WTC11 (cell line): ENCODE results near the gene CISTR. TPM values are rescaled to one million over a fixed set of nuclear protein-coding genes. Genes with fewer than 3 reads are reported as not detected.
A peak's percentile ranks its signal among the peaks of the same experiment; 100 is the strongest.

Source experiments
- ATAC-seq: fragments of 200-7000 bp; cut with Tn5 transposase; 2 replicates; pipeline ENCODE4 v1.10.0; 2021; ENCODE audit warnings: mild to moderate bottlenecking, moderate library complexity
- CTCF ChIA-PET: fragments of 300-600 bp; sonication (Branson Sonifier 250); formaldehyde crosslinking; loops from one replicate; lab custom pipeline; 2021; ENCODE audit warnings: antibody characterized with exemption; lab: Charles Lee
- POLR2A ChIA-PET: fragments of 350-600 bp; sonication (Branson Sonifier 250); formaldehyde crosslinking; loops from one replicate; lab custom pipeline; 2021; ENCODE audit warnings: antibody characterized with exemption; lab: Charles Lee
- DNase-seq: peaks from one replicate; pipeline ENCODE4 v3.0.0; 2021; ENCODE audit warnings: low spot score
- H3K27ac Mint-ChIP-seq: 2 replicates; pipeline ENCODE4 v1.8.0; 2021; ENCODE audit warnings: mixed read lengths
- H3K27me3 Mint-ChIP-seq: 2 replicates; pipeline ENCODE4 v1.8.0; 2021; ENCODE audit warnings: low read depth, mild to moderate bottlenecking, moderate library complexity, mixed read lengths
- H3K36me3 Mint-ChIP-seq: 2 replicates; pipeline ENCODE4 v1.8.0; 2021; ENCODE audit warnings: mixed read lengths
- H3K4me1 Mint-ChIP-seq: 2 replicates; pipeline ENCODE4 v1.8.0; 2022; ENCODE audit warnings: mixed read lengths
- H3K4me3 Mint-ChIP-seq: 2 replicates; pipeline ENCODE4 v1.8.0; 2021; ENCODE audit warnings: mild to moderate bottlenecking, moderate library complexity, mixed read lengths
- H3K9me3 Mint-ChIP-seq: 2 replicates; pipeline ENCODE4 v1.8.0; 2021; ENCODE audit warnings: mixed read lengths
- AFF4 ChIP-seq: sonication (generic); formaldehyde crosslinking; IDR thresholded peaks from 2 replicates; pipeline ENCODE4 v1.8.1; 2023; ENCODE audit warnings: mild to moderate bottlenecking, missing genetic modification reagents, borderline replicate concordance
- EMX1 ChIP-seq: fragments of 250-450 bp; sonication (Bioruptor Pico); IDR thresholded peaks from 2 replicates; pipeline ENCODE4 v1.8.0; 2021; ENCODE audit warnings: mild to moderate bottlenecking
- ERG ChIP-seq: fragments of 250-450 bp; sonication (Bioruptor Pico); IDR thresholded peaks from 2 replicates; pipeline ENCODE4 v1.8.0; 2021; ENCODE audit warnings: mild to moderate bottlenecking
- ESRRA ChIP-seq: sonication (generic); formaldehyde crosslinking; IDR thresholded peaks from 2 replicates; pipeline ENCODE4 v1.8.1; 2022; ENCODE audit warnings: mild to moderate bottlenecking, missing genetic modification reagents, borderline replicate concordance
- FOXP1 ChIP-seq: sonication (generic); formaldehyde crosslinking; IDR thresholded peaks from 2 replicates; pipeline ENCODE4 v1.8.0; 2022; ENCODE audit warnings: missing genetic modification reagents, mild to moderate bottlenecking, moderate library complexity, borderline replicate concordance
- GTF2I ChIP-seq: fragments of 250-450 bp; sonication (Bioruptor Pico); conservative IDR thresholded peaks from 2 replicates; pipeline ENCODE4 v1.4.0; 2021; ENCODE audit warnings: mild to moderate bottlenecking
- HMGA2 ChIP-seq: fragments of 250-450 bp; sonication (Bioruptor Pico); IDR thresholded peaks from 2 replicates; pipeline ENCODE4 v1.4.0; 2021; ENCODE audit warnings: mild to moderate bottlenecking, moderate library complexity
- IRF1 ChIP-seq: sonication (generic); formaldehyde crosslinking; IDR thresholded peaks from 2 replicates; pipeline ENCODE4 v1.8.0; 2023; ENCODE audit warnings: missing genetic modification reagents
- JUN ChIP-seq: sonication (generic); formaldehyde crosslinking; IDR thresholded peaks from 2 replicates; pipeline ENCODE4 v1.8.0; 2023; ENCODE audit warnings: mild to moderate bottlenecking, missing genetic modification reagents
- NFATC4 ChIP-seq: fragments of 250-450 bp; sonication (Bioruptor Pico); IDR thresholded peaks from 2 replicates; pipeline ENCODE4 v1.9.0; 2021; ENCODE audit warnings: mild to moderate bottlenecking
- RORB ChIP-seq: fragments of 250-450 bp; sonication (Bioruptor Pico); IDR thresholded peaks from 2 replicates; pipeline ENCODE4 v1.9.0; 2021; ENCODE audit warnings: mild to moderate bottlenecking
- TCF7 ChIP-seq: sonication (generic); formaldehyde crosslinking; IDR thresholded peaks from 2 replicates; pipeline ENCODE4 v1.8.0; 2022; ENCODE audit warnings: mild to moderate bottlenecking, low read depth, missing genetic modification reagents, moderate library complexity
- ZBTB43 ChIP-seq: sonication (generic); formaldehyde crosslinking; IDR thresholded peaks from 2 replicates; pipeline ENCODE4 v1.8.1; 2023; ENCODE audit warnings: mild to moderate bottlenecking, missing genetic modification reagents
- ZNF232 ChIP-seq: sonication (generic); formaldehyde crosslinking; IDR thresholded peaks from 2 replicates; pipeline ENCODE4 v1.8.0; 2022; ENCODE audit warnings: mild to moderate bottlenecking, missing genetic modification reagents
- total RNA-seq: library from RNA; stranded (reverse); gene quantifications from 3 replicates; pipeline ENCODE4 v1.2.3, GENCODE V29; 2021
- TF ChIP-seq, protein P1 (sequence below): sonication (generic); formaldehyde crosslinking; IDR thresholded peaks from 2 replicates; pipeline ENCODE4 v1.8.0; 2022; ENCODE audit warnings: missing genetic modification reagents

Gene CISTR
- total RNA-seq, 1 experiment from 2014 or later, result 0.81 TPM

GRCh38 chr12:53755893-53756292 is 4.1 kb upstream of the CISTR start (continued):
- TF ChIP-seq, protein P1, sequence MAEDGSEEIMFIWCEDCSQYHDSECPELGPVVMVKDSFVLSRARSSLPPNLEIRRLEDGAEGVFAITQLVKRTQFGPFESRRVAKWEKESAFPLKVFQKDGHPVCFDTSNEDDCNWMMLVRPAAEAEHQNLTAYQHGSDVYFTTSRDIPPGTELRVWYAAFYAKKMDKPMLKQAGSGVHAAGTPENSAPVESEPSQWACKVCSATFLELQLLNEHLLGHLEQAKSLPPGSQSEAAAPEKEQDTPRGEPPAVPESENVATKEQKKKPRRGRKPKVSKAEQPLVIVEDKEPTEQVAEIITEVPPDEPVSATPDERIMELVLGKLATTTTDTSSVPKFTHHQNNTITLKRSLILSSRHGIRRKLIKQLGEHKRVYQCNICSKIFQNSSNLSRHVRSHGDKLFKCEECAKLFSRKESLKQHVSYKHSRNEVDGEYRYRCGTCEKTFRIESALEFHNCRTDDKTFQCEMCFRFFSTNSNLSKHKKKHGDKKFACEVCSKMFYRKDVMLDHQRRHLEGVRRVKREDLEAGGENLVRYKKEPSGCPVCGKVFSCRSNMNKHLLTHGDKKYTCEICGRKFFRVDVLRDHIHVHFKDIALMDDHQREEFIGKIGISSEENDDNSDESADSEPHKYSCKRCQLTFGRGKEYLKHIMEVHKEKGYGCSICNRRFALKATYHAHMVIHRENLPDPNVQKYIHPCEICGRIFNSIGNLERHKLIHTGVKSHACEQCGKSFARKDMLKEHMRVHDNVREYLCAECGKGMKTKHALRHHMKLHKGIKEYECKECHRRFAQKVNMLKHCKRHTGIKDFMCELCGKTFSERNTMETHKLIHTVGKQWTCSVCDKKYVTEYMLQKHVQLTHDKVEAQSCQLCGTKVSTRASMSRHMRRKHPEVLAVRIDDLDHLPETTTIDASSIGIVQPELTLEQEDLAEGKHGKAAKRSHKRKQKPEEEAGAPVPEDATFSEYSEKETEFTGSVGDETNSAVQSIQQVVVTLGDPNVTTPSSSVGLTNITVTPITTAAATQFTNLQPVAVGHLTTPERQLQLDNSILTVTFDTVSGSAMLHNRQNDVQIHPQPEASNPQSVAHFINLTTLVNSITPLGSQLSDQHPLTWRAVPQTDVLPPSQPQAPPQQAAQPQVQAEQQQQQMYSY, result no peak
- TF ChIP-seq FOXP1 (CRISPR knock-in tag) (no peak), ERG (CRISPR knock-in tag) (no peak), ZNF232 (CRISPR knock-in tag) (no peak), RORB (CRISPR knock-in tag) (no peak)

GRCh38 chr12:53755451-53755891 is 3.7 kb upstream of the CISTR start:
- Mint-ChIP-seq H3K27ac (0 out of 2 replicates have a peak overlapping the region, but pooled peaks have one; percentile 26), H3K4me3 (peak overlapping the region; percentile 65), H3K27me3 (peaks cover 9% of the 10 kb centered on the region; the same call in 1 of the 2 replicates), H3K36me3 (no peaks in the 10 kb centered on the region), H3K4me1 (no peaks in the 10 kb centered on the region; the same call in none of the 2 replicates), H3K9me3 (no peaks in the 10 kb centered on the region)
- DNase-seq (peak; percentile 54), ATAC-seq (peak; percentile 43)
- TF ChIP-seq IRF1 (CRISPR knock-in tag) (no peak), NFATC4 (CRISPR knock-in tag) (no peak), AFF4 (no peak), HMGA2 (CRISPR knock-in tag) (no peak), ESRRA (CRISPR knock-in tag) (no peak), JUN (CRISPR knock-in tag) (no peak), EMX1 (CRISPR knock-in tag) (no peak), ZNF232 (CRISPR knock-in tag) (no peak), TCF7 (no peak), ZBTB43 (CRISPR knock-in tag) (no peak), GTF2I (CRISPR knock-in tag) (no peak)
- ChIA-PET CTCF (interaction anchor here (0.7 to 4.9 kb wide), 14 partner anchors 10 to 410 kb away, joined by 3 to 224 read pairs (median 7); partner anchors contain the start of gene HOXC10), POLR2A (interaction anchor here (0.7 to 1.0 kb wide), 2 partner anchors 8 to 197 kb away, joined by 3 read pairs; no protein-coding TSS in a partner anchor)
